GM18520 (cell line): ENCODE measurements around the gene SLC38A3.
"Not testable (repeated sequence)": the region's sequence is repeated elsewhere in the genome, so short reads cannot be mapped to it uniquely, and the experiment has no call there.

ENCODE experiments used
- ATAC-seq: cut with Tn5 transposase; IDR thresholded peaks from one replicate; pipeline ENCODE4 v1.9.1; 2021; ENCODE audit not compliant: unreplicated experiment

Gene SLC38A3

GRCh38 chr3:50208677-50209344, 3.7 kb downstream of the SLC38A3 start:
- no peak for ATAC-seq

GRCh38 chr3:50210176-50210509, 5.1 kb downstream of the SLC38A3 start:
- no peak for ATAC-seq

- no peak for ATAC-seq
Observed at GRCh38 chr3:50210510-50211367, 5.7 kb downstream of the SLC38A3 start.

GRCh38 chr3:50211368-50211717, 6.3 kb downstream of the SLC38A3 start:
- ATAC-seq: not testable (repeated sequence)

- no peak for ATAC-seq
Observed at GRCh38 chr3:50211930-50212329, 6.9 kb downstream of the SLC38A3 start.

GRCh38 chr3:50212502-50212901, 7.4 kb downstream of the SLC38A3 start:
- no peak for ATAC-seq

DNA sequence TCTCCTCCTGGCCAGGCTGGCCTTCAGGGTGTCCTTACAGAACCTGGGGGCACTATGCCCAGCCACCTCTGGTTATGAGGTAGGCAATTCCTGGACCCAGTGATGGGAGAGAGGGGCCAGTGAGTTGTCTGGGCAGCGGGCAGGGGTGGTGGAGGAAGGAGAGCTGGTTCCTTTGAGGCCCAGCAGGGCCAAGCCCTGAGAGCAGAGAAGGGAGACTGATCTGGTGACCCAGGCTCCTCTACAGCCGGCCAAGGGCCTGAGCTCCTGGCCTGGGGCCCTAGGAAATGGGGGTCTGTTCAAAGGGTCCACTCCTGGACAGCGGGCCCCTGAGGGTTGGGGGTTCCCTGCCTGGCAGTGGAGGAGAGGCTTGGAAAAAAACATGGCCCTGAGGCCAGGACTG, 7.9 kb downstream of the SLC38A3 start:
- no peak for ATAC-seq

DNA sequence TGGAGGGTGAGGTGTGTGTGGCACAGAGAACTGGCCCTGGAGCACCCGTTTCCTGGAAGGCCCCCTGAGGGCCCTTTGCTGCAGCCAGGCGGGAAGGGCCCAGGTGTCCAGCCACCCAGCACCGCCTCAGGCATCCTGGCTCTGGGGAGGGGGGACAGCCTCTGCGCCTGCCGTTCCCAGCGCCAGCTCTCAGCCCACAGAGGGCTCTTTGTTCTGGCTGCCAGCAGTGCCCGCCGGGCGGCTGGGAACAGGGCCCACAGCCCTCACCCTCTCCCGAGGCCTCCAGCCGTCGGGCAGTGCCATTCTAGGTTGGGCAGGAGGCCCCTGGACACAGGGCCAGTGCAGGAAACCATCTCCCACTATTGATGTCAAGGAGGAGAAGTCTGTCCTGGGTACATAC, 8.3 kb downstream of the SLC38A3 start:
- ATAC-seq: no peak

DNA sequence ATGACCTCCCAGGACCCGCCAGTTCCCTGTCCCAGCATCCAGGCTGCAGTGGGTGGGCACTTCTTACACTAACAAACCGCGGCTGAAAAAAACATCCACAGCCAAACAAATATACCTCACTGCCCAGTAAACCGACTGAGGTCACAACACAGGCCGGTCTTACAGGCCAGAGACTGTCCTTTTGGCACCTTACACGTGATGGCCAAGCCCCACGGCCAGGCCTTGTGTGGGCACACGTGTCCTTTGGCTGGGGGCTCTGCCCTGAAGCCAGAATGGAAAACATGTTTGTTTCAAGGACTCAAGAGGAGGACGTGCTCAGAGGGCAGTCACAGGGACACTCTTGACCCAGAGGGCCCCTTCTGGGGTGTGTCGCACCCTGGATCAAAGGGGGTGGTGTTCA, 9.8 kb downstream of the SLC38A3 start:
- ATAC-seq: no peak

DNA sequence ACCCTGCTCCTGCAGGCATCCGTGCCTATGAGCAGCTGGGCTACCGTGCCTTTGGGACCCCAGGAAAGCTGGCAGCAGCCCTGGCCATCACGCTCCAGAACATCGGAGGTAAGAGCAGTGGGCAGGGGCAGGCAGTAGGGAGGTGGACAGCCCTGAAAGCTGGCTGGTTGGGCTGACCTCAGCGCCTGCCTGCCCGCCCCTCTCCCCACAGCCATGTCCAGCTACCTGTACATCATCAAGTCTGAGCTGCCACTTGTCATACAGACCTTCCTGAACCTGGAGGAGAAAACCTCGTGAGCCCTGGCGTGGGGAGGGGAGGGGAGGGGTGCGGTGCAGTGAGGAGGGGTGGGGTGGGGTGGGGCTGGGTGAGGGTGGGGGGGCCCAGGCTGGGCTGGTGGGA, 10.5 kb downstream of the SLC38A3 start:
- no peak for ATAC-seq

DNA sequence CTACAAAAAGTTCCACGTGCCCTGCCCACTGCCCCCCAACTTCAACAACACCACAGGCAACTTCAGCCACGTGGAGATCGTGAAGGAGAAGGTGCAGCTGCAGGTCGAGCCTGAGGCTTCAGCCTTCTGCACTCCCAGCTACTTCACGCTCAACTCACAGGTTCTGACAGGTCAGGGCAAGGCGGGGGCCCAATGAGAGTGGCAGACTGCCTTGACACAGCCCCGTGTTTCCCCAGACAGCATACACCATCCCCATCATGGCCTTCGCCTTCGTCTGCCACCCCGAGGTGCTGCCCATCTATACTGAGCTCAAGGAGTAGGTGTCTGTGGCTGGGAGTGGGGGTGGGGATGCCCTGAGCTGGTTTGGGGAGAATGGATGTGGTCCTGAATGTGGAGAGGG, 12.6 kb downstream of the SLC38A3 start:
- no peak for ATAC-seq

DNA sequence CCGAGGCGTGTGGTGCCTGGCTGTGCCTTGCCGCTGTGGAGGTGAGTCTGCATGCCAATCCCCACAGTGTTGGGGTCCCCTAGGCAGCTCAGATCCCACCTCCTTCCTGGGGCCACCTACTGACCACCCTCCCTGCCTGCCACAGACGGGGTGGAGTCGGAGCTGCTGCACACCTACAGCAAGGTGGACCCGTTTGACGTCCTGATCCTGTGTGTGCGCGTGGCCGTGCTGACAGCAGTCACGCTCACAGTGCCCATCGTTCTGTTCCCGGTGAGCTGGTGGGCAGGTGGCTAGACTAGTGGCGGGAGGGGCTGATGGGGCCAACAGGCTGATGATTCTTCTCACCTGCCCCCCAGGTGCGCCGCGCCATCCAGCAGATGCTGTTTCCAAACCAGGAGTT, 13.4 kb downstream of the SLC38A3 start:
- ATAC-seq: no peak

DNA sequence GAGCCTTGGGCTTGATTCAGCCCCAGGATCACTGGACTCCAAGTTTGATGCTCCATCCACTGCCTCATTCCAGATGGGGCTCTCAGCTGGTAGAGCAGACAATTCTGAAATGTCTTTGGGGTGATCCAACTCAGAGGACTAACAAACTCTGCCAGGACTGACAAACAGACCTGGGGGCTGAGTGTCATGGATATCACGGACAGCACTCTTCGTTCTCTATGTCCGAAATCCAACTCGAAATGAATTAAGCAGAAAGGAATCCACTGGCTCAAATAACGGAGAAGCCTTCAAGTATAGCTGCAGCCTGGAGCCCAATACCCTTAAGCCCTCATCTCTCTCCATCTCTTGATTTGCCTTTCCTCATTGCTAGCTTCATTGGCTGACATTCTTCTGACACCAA, 14.2 kb downstream of the SLC38A3 start:
- ATAC-seq: no peak

GRCh38 chr3:50220109-50220508, 15.0 kb downstream of the SLC38A3 start:
- ATAC-seq: no peak

DNA sequence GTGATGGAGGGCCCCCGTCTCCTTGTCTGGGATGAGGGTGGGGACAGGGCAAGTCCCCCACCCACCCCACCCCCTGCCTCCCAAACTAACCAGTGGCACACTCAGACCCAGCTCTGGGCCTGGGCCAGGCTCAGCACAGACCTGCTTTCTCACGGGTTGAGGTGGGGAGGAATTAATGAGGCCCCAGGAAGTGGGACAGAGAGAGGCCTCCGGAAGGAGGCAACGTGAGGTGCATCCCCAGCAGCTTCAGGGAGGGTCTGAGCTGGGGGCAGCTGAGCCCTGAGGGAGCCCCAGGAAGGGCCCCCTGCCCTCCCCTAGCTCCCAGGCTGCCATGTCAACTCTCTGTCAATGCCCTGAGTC, 16.0 kb downstream of the SLC38A3 start:
- no peak for ATAC-seq

GRCh38 chr3:50221411-50222168, 16.5 kb downstream of the SLC38A3 start:
- ATAC-seq: no peak

DNA sequence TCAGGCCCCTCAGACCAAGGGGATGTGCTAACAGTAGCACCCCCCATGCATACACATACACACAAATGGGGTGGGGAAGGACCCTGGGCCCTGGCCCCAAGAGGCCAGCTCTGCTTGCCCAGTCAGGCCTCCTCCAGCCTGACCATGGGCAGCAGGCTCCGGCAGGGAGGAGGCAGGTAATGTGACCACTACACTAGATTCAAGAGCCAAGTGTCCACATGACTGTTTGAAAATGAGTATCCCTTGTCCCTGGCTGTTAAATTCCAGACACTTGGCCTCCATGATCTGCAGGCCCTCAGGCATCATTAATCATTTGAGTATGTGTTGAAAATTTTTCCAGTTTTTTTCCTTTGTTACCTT, 17.1 kb downstream of the SLC38A3 start:
- no peak for ATAC-seq

- ATAC-seq: no peak
Observed at GRCh38 chr3:50224639-50225038, 19.6 kb downstream of the SLC38A3 start.

DNA sequence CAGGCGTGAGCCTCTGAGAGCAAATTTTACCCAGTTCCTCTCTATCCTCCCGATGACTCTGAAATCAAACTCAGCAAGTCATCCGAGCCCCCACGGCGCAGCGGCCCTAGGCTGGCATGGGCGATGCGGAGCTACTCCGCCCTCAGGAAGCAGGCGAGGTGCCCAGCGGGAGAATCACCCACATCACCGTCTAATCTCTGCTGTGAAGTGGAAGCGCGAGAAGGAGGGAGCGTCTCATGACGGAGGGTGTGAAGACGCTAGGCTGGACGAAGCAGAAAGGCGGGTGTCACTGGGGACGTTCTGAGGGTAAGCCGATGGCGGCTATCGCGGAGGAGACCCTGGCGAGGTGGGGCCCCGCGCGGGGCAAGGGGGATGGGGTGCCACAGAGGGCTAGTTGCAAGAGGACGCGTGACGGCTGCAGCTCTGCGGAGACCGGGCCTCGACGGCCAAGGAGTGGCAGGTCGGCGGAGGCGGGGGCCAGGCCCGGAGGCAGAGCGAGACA, 21.9 kb downstream of the SLC38A3 start:
- no peak for ATAC-seq

DNA sequence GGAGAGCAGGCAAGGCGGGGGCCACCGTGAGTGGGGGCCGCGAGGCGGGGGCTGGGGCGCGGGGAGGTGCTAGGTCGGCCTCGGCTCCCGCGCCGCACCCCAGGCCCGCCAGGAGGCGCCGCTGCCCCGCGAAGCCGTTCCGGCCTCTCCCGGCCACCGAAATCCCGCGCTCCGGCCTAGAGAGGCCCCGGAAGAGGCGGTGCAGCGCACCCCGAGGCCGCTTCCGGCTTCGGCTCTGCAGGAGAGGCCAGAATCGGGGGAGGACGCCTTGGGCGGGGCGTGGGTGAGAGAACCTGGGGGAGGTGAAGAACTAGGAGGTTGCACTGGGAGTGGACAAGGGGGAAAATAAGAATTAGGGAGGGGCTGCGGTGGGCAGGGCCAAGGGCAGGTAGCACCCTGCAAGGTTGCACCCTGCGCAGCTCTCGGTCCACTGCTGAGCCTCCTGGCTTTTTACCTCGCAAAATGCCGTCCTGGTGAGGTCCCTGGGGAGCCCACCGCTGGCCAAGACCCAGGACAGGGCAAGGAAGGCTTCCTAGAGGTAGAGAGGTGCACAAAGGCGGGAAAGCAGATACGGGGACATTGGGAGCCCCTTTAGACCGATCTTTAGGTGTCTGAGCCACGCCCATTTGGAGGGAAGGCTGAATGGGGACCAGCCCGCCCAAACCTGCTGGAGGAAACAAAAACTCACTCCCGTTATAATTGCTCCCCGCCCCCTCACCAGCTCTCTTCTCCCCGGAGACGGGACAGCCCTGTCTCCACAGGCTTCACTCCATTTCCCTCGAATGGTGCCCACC, 22.5 kb downstream of the SLC38A3 start:
- ATAC-seq: peak; percentile 90

DNA sequence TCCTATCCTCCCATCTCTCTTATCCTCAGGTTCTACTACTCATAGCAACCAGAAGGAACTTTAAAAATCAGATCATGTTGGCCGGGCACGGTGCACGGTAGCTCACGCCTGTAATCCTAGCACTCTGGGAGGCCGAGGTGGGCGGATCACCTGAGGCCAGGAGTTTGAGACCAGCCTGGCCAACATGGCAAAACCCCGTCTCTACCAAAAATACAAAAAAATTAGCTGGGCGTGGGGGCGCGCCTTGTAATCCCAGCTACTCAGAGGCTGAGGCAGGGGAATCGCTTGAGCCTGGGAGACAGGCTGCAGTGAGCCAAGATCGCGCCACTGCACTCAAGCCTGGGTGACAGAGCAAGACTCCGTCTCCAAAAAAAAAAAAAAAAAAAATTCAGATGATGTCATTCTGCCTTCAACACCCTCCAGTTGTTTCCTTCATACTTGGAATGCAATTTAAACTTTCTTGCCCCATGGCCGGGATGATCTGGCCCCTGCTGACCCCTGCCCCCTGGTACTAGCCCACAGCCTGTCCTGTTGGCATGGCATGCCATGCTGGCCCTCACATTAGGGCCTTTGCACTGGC, 23.2 kb downstream of the SLC38A3 start:
- ATAC-seq: not testable (repeated sequence)
